ENCODE results near the gene LMX1B.
"Not testable (repeated sequence)": the region's sequence is repeated elsewhere in the genome, so short reads cannot be mapped to it uniquely, and the experiment has no call there.

Gene LMX1B

GRCh38 chr9:126715382-126715781 is 101.7 kb downstream of the LMX1B start:
- no peak for DNase-seq (ENCODE audit: low read depth)

- DNase-seq (ENCODE audit: low read depth): not testable (repeated sequence)
Observed at GRCh38 chr9:126717441-126717840, 103.7 kb downstream of the LMX1B start.

- DNase-seq (ENCODE audit: low read depth): peak; percentile 78
Observed at GRCh38 chr9:126719618-126720031, 105.9 kb downstream of the LMX1B start.

GRCh38 chr9:126720036-126720435 is 106.3 kb downstream of the LMX1B start:
- no peak for DNase-seq (ENCODE audit: low read depth)

GRCh38 chr9:126720661-126721563 is 107.2 kb downstream of the LMX1B start:
- no peak for DNase-seq (ENCODE audit: low read depth)

- no peak for DNase-seq (ENCODE audit: low read depth)
Observed at GRCh38 chr9:126721564-126721981, 107.8 kb downstream of the LMX1B start.

- peak; percentile 87 for DNase-seq (ENCODE audit: low read depth)
Observed at GRCh38 chr9:126722252-126722921, 108.7 kb downstream of the LMX1B start.

GRCh38 chr9:126722922-126723806 is 109.4 kb downstream of the LMX1B start:
- DNase-seq (ENCODE audit: low read depth): peak; percentile 64

- DNase-seq (ENCODE audit: low read depth): no peak
Observed at GRCh38 chr9:126723807-126724172, 110.1 kb downstream of the LMX1B start.

GRCh38 chr9:126724226-126724625 is 110.5 kb downstream of the LMX1B start:
- DNase-seq (ENCODE audit: low read depth): no peak

- not testable (repeated sequence) for DNase-seq (ENCODE audit: low read depth)
Observed at GRCh38 chr9:126725485-126725884, 111.8 kb downstream of the LMX1B start.

- DNase-seq (ENCODE audit: low read depth): not testable (repeated sequence)
Observed at GRCh38 chr9:126728210-126728609, 114.5 kb downstream of the LMX1B start.

- DNase-seq (ENCODE audit: low read depth): not testable (repeated sequence)
Observed at GRCh38 chr9:126730592-126730991, 116.9 kb downstream of the LMX1B start.

GRCh38 chr9:126733005-126733404 is 119.3 kb downstream of the LMX1B start:
- no peak for DNase-seq (ENCODE audit: low read depth)

GRCh38 chr9:126734877-126735276 is 121.1 kb downstream of the LMX1B start:
- DNase-seq (ENCODE audit: low read depth): no peak

GRCh38 chr9:126735482-126735881 is 121.8 kb downstream of the LMX1B start:
- no peak for DNase-seq (ENCODE audit: low read depth)

- DNase-seq (ENCODE audit: low read depth): no peak
Observed at GRCh38 chr9:126738553-126738952, 124.8 kb downstream of the LMX1B start.

GRCh38 chr9:126743041-126743440 is 129.3 kb downstream of the LMX1B start:
- no peak for DNase-seq (ENCODE audit: low read depth)

- DNase-seq (ENCODE audit: low read depth): no peak
Observed at GRCh38 chr9:126745574-126746411, 132.1 kb downstream of the LMX1B start.

Data from activated T-cell treated with anti-CD3 and anti-CD28 coated beads for 24 hours (primary cell).